ENCODE results near the gene PSMG1. TPM values are rescaled to one million over a fixed set of nuclear protein-coding genes. Genes with fewer than 3 reads are reported as not detected.
A peak's percentile ranks its signal among the peaks of the same experiment; 100 is the strongest.

PSMG1 gene
- total and polyA plus RNA-seq, 9 of the 15 experiments (the other 6 are each of a cell fraction or from before 2014, with no cell fraction given) = 54.5 to 427 (median 328) TPM

GRCh38 chr21:39183272-39184049, at the start of gene PSMG1 (continued):
- no peak for TF ChIP-seq POLR3A (IDR thresholded peaks at IDR 0.05; ENCODE audit: borderline replicate concordance, extremely low read depth, insufficient read depth, insufficient read length)
- no peak; the same call in 1 of the 2 replicates for TF ChIP-seq ZNF3 (CRISPR knock-in tag; IDR thresholded peaks at IDR 0.05)
- TF ChIP-seq ETS2 (tag; IDR thresholded peaks at IDR 0.05; ENCODE audit: borderline replicate concordance, poor library complexity, severe bottlenecking) = no peak
- no peak; the same call in none of the 2 replicates for TF ChIP-seq FOXP1 (CRISPR knock-in tag; IDR thresholded peaks at IDR 0.05)
- TF ChIP-seq TCFL5 (CRISPR knock-in tag; conservative IDR thresholded peaks at IDR 0.05) = no peak; the same call in 1 of the 2 replicates
- TF ChIP-seq MLX (CRISPR knock-in tag; conservative IDR thresholded peaks at IDR 0.05) = 0 out of 4 replicates have a peak, but pooled peaks have one; percentile 27 to 43
- TF ChIP-seq CBX3 (IDR thresholded peaks at IDR 0.05; ENCODE audit: borderline replicate concordance in 1 of 2, low read length in 2 of 2) = no peak; a peak in 1 of 3 replicates
- no peak for TF ChIP-seq PREB (CRISPR knock-in tag; IDR thresholded peaks at IDR 0.05)
- TF ChIP-seq ZNF766 (CRISPR knock-in tag; conservative IDR thresholded peaks at IDR 0.05) = no peak
- no peak for TF ChIP-seq ZC3H11A (IDR thresholded peaks at IDR 0.05; ENCODE audit: low read depth, low read length)
- no peak for TF ChIP-seq IFI16 (CRISPR knock-in tag; IDR thresholded peaks at IDR 0.05)
- TF ChIP-seq EGR1 (conservative IDR thresholded peaks at IDR 0.05) = peak; percentile 77
- no peak for TF ChIP-seq NR2C1 (IDR thresholded peaks at IDR 0.05)
- TF ChIP-seq NR2C1 (tag; IDR thresholded peaks at IDR 0.05) = 0 out of 2 replicates have a peak, but pooled peaks have one; percentile 18
- TF ChIP-seq ZBED1 (IDR thresholded peaks at IDR 0.05) = 0 out of 2 replicates have a peak, but pooled peaks have one; percentile 5
- no peak for TF ChIP-seq XRCC4 (IDR thresholded peaks at IDR 0.05; ENCODE audit: extremely low read depth, insufficient read depth, insufficient read length)
- TF ChIP-seq CEBPG (CRISPR knock-in tag; IDR thresholded peaks at IDR 0.05) = no peak
- TF ChIP-seq CEBPG (tag; conservative IDR thresholded peaks at IDR 0.05 in 1 of 2, IDR thresholded peaks at IDR 0.05 in 1 of 2) = no peak
- no peak for TF ChIP-seq PPARD (CRISPR knock-in tag; IDR thresholded peaks at IDR 0.05)
- TF ChIP-seq SRSF1 (IDR thresholded peaks at IDR 0.05; ENCODE audit: low read depth, low read length) = no peak
- TF ChIP-seq NKRF (IDR thresholded peaks at IDR 0.05; ENCODE audit: borderline replicate concordance) = peak; percentile 84; the same call in 1 of the 2 replicates
- TF ChIP-seq MXD1 (CRISPR knock-in tag; IDR thresholded peaks at IDR 0.05; ENCODE audit: borderline replicate concordance, poor library complexity, severe bottlenecking) = no peak
- no peak for TF ChIP-seq FOXK1 (CRISPR knock-in tag; IDR thresholded peaks at IDR 0.05; ENCODE audit: borderline replicate concordance)
- no peak for TF ChIP-seq WHSC1 (IDR thresholded peaks at IDR 0.05; ENCODE audit: low read length)
